ENCODE results near the gene GBGT1.

Gene GBGT1

DNA sequence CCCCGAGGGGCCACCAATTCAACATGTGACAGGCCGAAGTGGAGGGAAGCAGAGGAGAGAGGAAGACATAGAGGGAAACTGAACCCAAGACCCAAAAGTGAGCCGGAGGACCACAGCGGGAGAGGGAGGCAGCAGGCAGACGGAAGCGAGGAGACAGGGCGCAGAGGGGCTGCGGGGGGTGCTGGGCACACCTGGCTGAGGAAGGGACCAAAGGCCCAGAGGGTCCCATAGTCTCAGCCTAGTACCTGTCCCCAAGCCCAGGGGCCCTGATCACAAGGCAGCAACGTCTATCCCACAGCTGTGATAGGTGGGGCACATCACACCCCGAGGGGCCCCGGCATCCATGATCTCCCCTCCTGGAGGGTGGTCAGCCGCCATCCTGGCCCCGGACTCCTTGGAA is 35.6 kb downstream of the GBGT1 start:
- Mint-ChIP-seq H3K36me3 (ENCODE audit: low read depth) (no peaks in the 10 kb centered on the region), H3K4me3 (no peak overlapping the region), H3K27me3 (ENCODE audit: low read depth) (peaks cover 15% of the 10 kb centered on the region), H3K9me3 (no peaks in the 10 kb centered on the region), H3K4me1 (peaks cover 38% of the 10 kb centered on the region), H3K27ac (no peak overlapping the region)
- no peak for TF ChIP-seq CTCF (IDR thresholded peaks at IDR 0.05; ENCODE audit: unreplicated experiment in 3 of 3)

- peaks cover 45% of the 10 kb centered on the region for H3K4me1 Mint-ChIP-seq
- H3K36me3 Mint-ChIP-seq (ENCODE audit: low read depth) = no peaks in the 10 kb centered on the region
- no peak for TF ChIP-seq CTCF (IDR thresholded peaks at IDR 0.05; ENCODE audit: unreplicated experiment in 3 of 3)
- no peak overlapping the region for H3K27ac Mint-ChIP-seq
- H3K4me3 Mint-ChIP-seq = no peak overlapping the region
- H3K27me3 Mint-ChIP-seq (ENCODE audit: low read depth) = peaks cover 15% of the 10 kb centered on the region
- no peaks in the 10 kb centered on the region for H3K9me3 Mint-ChIP-seq
These were observed 36.3 kb downstream of the GBGT1 start for GRCh38 chr9:133127340-133127981.

DNA sequence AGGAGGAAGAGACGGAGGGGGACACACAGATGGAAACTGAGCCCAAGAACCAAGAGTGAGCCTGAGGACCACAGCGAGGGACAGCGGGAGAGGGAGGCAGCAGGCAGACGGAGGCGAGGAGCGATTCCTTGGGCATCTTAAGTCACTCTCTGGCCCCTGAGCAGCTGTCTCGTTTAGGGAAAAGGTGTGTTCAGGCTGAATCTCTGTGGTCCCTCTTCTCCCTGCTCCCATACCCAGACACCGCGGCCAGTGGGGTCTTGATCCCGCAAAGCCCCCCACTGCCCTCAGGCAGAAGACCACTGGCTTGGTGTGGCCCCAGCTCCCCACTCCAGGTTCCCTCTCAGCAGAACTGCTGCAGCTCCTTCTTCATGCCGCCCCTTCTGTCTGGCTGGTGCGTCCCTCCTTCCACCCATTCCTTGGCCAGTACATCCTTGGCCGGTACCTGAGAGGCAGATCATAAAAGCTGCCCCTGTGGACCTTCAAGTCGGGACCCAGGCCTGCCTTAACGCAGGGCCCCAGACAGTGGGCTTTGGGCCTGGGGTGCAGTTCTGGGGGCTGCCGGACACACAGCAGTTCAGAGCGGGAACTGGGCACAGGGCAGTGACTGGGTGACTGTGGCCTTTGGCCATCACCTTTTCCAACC is 36.9 kb downstream of the GBGT1 start:
- no peak for TF ChIP-seq CTCF (IDR thresholded peaks at IDR 0.05; ENCODE audit: unreplicated experiment in 3 of 3)
- peak overlapping the region in 1 of 3 experiments; percentile 64 for H3K27ac Mint-ChIP-seq
- peak overlapping the region in 2 of 3 experiments; percentile 30 to 33 for H3K4me3 Mint-ChIP-seq
- H3K4me1 Mint-ChIP-seq = peaks cover 45% of the 10 kb centered on the region
- H3K36me3 Mint-ChIP-seq (ENCODE audit: low read depth) = no peaks in the 10 kb centered on the region
- H3K9me3 Mint-ChIP-seq = no peaks in the 10 kb centered on the region
- peaks cover 15% of the 10 kb centered on the region for H3K27me3 Mint-ChIP-seq (ENCODE audit: low read depth)

DNA sequence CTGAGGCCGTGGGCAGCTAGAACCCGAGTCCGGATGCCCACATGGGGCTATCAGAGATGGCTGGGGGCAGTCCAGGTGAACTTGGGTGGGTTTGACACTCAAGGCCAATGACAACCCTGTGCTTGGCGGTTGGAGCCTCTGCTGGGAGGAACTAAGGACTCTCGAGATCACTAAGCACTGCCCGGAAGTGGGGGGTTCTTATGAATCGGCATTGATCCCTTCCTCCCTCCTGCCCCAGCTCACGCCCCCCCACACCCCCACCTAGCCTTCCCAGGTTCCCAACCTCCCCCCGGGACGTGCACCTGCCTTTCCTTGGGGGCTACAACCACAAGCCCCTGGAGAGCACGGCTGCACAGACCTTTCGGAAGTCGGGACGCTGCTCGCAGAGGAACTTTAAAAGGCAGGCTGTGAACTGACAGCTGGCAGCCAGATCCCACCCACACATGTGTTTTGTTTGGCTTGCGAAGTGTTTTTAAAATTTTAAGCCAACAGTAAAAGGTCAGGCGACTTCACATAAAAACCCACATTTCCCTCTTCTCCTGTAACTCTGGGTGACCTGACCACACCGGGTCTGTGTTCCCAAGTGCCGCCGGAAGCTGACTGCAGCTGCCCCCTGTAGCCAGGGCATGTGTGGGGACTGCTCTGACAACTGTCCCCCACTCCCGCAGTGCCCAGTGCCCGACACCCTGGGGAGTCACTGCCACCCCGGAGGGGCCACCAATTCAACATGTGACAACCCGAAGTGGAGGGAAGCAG is 37.6 kb downstream of the GBGT1 start:
- Mint-ChIP-seq H3K36me3 (ENCODE audit: low read depth) (no peaks in the 10 kb centered on the region), H3K4me3 (peak overlapping the region in 2 of 3 experiments; percentile 24 to 33), H3K9me3 (no peaks in the 10 kb centered on the region), H3K27ac (peak overlapping the region in 1 of 3 experiments; percentile 64), H3K27me3 (ENCODE audit: low read depth) (peaks cover 15% of the 10 kb centered on the region), H3K4me1 (peaks cover 47% of the 10 kb centered on the region)
- TF ChIP-seq CTCF (IDR thresholded peaks at IDR 0.05; ENCODE audit: unreplicated experiment in 3 of 3) = no peak

- Mint-ChIP-seq H3K9me3 (no peaks in the 10 kb centered on the region), H3K4me1 (peaks cover 47% of the 10 kb centered on the region), H3K36me3 (ENCODE audit: low read depth) (no peaks in the 10 kb centered on the region), H3K4me3 (peak overlapping the region in 1 of 3 experiments; percentile 11), H3K27me3 (ENCODE audit: low read depth) (peaks cover 12% of the 10 kb centered on the region), H3K27ac (peak overlapping the region in 1 of 3 experiments; percentile 37)
- no peak for TF ChIP-seq CTCF (IDR thresholded peaks at IDR 0.05; ENCODE audit: unreplicated experiment in 3 of 3)
These were observed 38.8 kb downstream of the GBGT1 start for GRCh38 chr9:133124907-133125275.

Data from nephron (organoid).